GM12801 (cell line): ENCODE data around the gene UPP1.

ENCODE experiments used
- CTCF ChIP-seq: IDR thresholded peaks from one replicate; pipeline ENCODE4 v1.5.1; 2011; ENCODE audit warnings: control low read depth; ENCODE audit not compliant: insufficient read length; ENCODE audit errors: extremely low read depth

Gene UPP1

GRCh38 chr7:48098846-48099245, 9.8 kb downstream of the UPP1 start:
- no peak for TF ChIP-seq CTCF

GRCh38 chr7:48099781-48100180, 10.7 kb downstream of the UPP1 start:
- no peak for TF ChIP-seq CTCF

GRCh38 chr7:48101352-48101751, 12.3 kb downstream of the UPP1 start:
- no peak for TF ChIP-seq CTCF

GRCh38 chr7:48101968-48102367, 12.9 kb downstream of the UPP1 start:
- no peak for TF ChIP-seq CTCF

DNA sequence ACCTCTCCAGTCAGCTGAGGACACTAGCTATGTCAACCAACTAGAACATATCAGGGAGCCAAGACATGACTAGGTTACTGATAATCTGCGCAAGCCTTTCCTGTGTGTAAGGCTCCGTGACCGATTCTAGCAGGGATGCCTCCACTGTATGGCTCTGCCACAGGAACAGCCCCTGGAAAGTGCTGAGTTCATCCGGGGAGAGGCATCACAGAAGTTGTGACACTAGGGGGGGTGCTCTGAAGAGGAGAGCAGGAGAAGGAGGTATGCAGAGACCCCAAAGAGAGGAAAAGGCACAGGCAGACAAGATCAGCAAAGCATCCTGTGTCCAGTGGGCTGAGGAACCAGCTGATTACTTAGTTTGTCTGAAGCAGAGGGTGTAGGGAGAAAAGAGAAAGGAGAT, 13.5 kb downstream of the UPP1 start:
- TF ChIP-seq CTCF, result no peak

GRCh38 chr7:48105045-48105444, 16.0 kb downstream of the UPP1 start:
- no peak for TF ChIP-seq CTCF

DNA sequence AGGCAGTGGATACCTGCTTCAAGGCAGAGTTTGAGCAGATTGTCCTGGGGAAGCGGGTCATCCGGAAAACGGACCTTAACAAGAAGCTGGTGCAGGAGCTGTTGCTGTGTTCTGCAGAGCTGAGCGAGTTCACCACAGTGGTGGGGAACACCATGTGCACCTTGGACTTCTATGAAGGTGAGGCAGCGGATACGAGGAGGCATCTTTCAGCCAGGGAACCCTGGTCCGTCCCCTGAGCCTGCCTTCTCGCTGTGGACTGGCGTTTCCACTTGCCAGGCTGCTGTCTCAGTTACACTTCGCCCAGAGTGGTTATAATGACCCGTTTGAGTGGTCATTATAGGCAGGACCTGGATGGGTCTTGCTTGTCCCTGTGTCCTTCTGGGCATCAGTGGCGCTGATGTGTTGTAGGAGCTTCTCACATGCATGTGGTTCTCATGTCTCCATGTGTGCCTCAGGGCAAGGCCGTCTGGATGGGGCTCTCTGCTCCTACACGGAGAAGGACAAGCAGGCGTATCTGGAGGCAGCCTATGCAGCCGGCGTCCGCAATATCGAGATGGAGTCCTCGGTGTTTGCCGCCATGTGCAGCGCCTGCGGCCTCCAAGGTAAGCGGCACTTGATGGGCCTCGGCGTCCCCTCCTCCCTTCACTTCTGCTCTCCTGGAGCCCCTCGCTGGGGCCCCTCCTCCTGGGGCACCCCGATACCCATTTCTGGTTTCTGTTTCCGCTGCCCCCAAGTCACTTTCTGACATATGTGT, 18.0 kb downstream of the UPP1 start:
- no peak for TF ChIP-seq CTCF
